Mesendoderm (in vitro differentiated cells): ENCODE results near the gene LCE3A.
A peak's percentile ranks its signal among the peaks of the same experiment; 100 is the strongest.

ENCODE experiments used
- DNase-seq: peaks from one replicate; pipeline ENCODE4 v3.0.0; 2013
- H2AK5ac ChIP-seq: 2 replicates; pipeline ENCODE4 v1.6.1; 2013; ENCODE audit warnings: low read length, inconsistent platforms
- H2BK120ac ChIP-seq: 2 replicates; pipeline ENCODE4 v1.6.1; 2013; ENCODE audit warnings: low read depth, mild to moderate bottlenecking, low read length, moderate library complexity, mixed read lengths
- H2BK15ac ChIP-seq: replicated peaks from 2 replicates; pipeline ENCODE4 v1.6.1; 2013; ENCODE audit warnings: low read depth, mild to moderate bottlenecking, moderate library complexity
- H2BK5ac ChIP-seq: 2 replicates; pipeline ENCODE4 v1.6.1; 2013; ENCODE audit warnings: low read length, inconsistent platforms
- H3K18ac ChIP-seq: 2 replicates; pipeline ENCODE4 v1.6.1; 2013; ENCODE audit warnings: mild to moderate bottlenecking, low read length, mixed read lengths
- H3K23ac ChIP-seq: one replicate; pipeline ENCODE4 v1.6.1; 2013; ENCODE audit warnings: low read length
- H3K27ac ChIP-seq: 2 replicates; pipeline ENCODE4 v1.5.1; 2013; ENCODE audit warnings: low read depth, mild to moderate bottlenecking, inconsistent platforms, low read length, moderate library complexity
- H3K27me3 ChIP-seq: 2 replicates; pipeline ENCODE4 v1.6.1; 2013; ENCODE audit warnings: low read length, control low read depth, mild to moderate bottlenecking, inconsistent platforms; ENCODE audit not compliant: insufficient read depth, poor library complexity
- H3K36me3 ChIP-seq: 2 replicates; pipeline ENCODE4 v1.6.1; 2013; ENCODE audit warnings: low read length, inconsistent platforms; ENCODE audit not compliant: control insufficient read depth, insufficient read depth
- H3K4ac ChIP-seq: one replicate; pipeline ENCODE4 v1.6.1; 2013; ENCODE audit warnings: low read depth, mild to moderate bottlenecking, low read length, moderate library complexity
- H3K4me1 ChIP-seq: 2 replicates; pipeline ENCODE4 v1.6.1; 2013; ENCODE audit warnings: low read depth, low read length, inconsistent platforms; ENCODE audit not compliant: control insufficient read depth
- H3K4me2 ChIP-seq: 2 replicates; pipeline ENCODE4 v1.6.1; 2013; ENCODE audit warnings: low read length
- H3K4me3 ChIP-seq: 2 replicates; pipeline ENCODE4 v1.5.1; 2013; ENCODE audit warnings: mild to moderate bottlenecking, low read length
- H3K56ac ChIP-seq: one replicate; pipeline ENCODE4 v1.6.1; 2013; ENCODE audit warnings: low read length
- H3K79me1 ChIP-seq: 2 replicates; pipeline ENCODE4 v1.6.1; 2013; ENCODE audit warnings: low read length, inconsistent platforms
- H3K79me2 ChIP-seq: 2 replicates; pipeline ENCODE4 v1.6.1; 2013; ENCODE audit warnings: mild to moderate bottlenecking, low read length; ENCODE audit not compliant: control insufficient read depth, insufficient read depth
- H3K9ac ChIP-seq: 2 replicates; pipeline ENCODE4 v1.6.1; 2013; ENCODE audit warnings: low read length, inconsistent platforms
- H4K5ac ChIP-seq: one replicate; pipeline ENCODE4 v1.6.1; 2013; ENCODE audit warnings: low read length
- H4K8ac ChIP-seq: one replicate; pipeline ENCODE4 v1.6.1; 2013; ENCODE audit warnings: low read depth, mild to moderate bottlenecking, control low read depth, low read length, moderate library complexity
- WGBS: extraction: QIAGEN DNeasy Blood & Tissue Kit; methylation state at CpG from one replicate; pipeline ENCODE4 v1.1.7; 2013; ENCODE audit warnings: low lambda C conversion rate, missing lambda C conversion rate; ENCODE audit not compliant: insufficient coverage; ENCODE audit errors: extremely low coverage; 5-methylcytosine and 5-hydroxymethylcytosine counted together

Gene LCE3A

DNA sequence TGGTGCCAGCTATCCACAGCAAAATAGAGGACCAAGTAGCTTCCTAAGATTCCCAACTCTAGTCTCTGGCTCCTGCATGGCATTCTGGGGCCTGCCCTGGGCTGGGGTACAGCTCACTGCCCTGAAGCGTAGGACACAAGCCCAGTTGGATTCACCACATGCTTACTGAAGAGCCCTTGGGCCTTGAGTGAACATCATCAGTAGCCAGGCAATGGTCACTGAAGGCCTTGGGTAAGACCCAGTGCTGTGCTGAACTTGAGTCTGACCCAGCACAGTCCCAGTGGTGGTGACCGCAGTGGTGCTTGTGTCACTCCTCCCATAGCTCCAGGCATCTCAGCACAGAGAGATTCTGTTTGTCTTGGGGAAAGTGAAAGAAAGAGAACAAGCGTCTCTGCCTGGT lies 7.7 kb upstream of the LCE3A start:
- H2BK5ac ChIP-seq: no peak overlapping the region
- H3K79me2 ChIP-seq: no peaks in the 10 kb centered on the region
- H3K4me3 ChIP-seq: no peak overlapping the region
- no peak overlapping the region for H4K8ac ChIP-seq
- H3K27me3 ChIP-seq: no peaks in the 10 kb centered on the region
- no CpG with 5 or more reads among the region's 3 CpGs for WGBS
- H4K5ac ChIP-seq: no peak overlapping the region
- DNase-seq: no peak
- H3K23ac ChIP-seq: no peak overlapping the region
- no peak overlapping the region for H2AK5ac ChIP-seq
- H3K4ac ChIP-seq: no peak overlapping the region
- no peak overlapping the region for H2BK120ac ChIP-seq
- no peak overlapping the region for H3K9ac ChIP-seq
- no peak overlapping the region for H3K18ac ChIP-seq
- H3K27ac ChIP-seq: no peak overlapping the region
- no peak overlapping the region for H3K4me2 ChIP-seq
- H3K56ac ChIP-seq: no peak overlapping the region
- H2BK15ac ChIP-seq: no peak overlapping the region
- H3K36me3 ChIP-seq: no peaks in the 10 kb centered on the region
- H3K4me1 ChIP-seq: no peaks in the 10 kb centered on the region
- no peaks in the 10 kb centered on the region for H3K79me1 ChIP-seq

DNA sequence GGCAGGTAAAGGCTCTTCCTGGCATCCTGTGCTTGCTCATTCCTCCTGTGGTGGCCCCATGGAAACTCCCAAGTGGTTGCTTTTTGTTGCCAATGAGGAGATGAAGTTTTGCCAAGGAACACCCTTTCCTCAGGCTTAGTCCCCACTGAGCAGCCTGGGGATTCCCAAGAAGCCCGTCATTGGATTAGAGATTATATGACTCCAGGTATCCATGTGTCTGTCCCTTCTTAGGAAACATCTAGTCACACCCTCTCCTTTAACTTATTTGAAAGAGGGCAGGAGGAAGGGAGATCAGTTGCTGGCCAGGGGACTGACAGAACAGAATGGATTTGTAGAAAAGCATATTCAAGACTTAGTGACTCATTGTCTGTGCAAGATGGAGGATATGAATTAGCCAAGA lies 3.8 kb upstream of the LCE3A start:
- Histone ChIP-seq H3K4ac (no peak overlapping the region), H3K4me2 (no peak overlapping the region), H2BK5ac (no peak overlapping the region), H3K23ac (no peak overlapping the region), H2BK120ac (no peak overlapping the region), H3K27ac (no peak overlapping the region), H4K8ac (no peak overlapping the region), H3K56ac (no peak overlapping the region), H4K5ac (no peak overlapping the region), H3K27me3 (no peaks in the 10 kb centered on the region), H3K79me2 (no peaks in the 10 kb centered on the region), H3K79me1 (no peaks in the 10 kb centered on the region), H3K36me3 (no peaks in the 10 kb centered on the region), H3K4me1 (no peaks in the 10 kb centered on the region), H2AK5ac (no peak overlapping the region), H3K18ac (no peak overlapping the region), H2BK15ac (no peak overlapping the region), H3K9ac (no peak overlapping the region), H3K4me3 (no peak overlapping the region)
- DNase-seq: no peak
- WGBS: no CpG with 5 or more reads among the region's 1 CpG

DNA sequence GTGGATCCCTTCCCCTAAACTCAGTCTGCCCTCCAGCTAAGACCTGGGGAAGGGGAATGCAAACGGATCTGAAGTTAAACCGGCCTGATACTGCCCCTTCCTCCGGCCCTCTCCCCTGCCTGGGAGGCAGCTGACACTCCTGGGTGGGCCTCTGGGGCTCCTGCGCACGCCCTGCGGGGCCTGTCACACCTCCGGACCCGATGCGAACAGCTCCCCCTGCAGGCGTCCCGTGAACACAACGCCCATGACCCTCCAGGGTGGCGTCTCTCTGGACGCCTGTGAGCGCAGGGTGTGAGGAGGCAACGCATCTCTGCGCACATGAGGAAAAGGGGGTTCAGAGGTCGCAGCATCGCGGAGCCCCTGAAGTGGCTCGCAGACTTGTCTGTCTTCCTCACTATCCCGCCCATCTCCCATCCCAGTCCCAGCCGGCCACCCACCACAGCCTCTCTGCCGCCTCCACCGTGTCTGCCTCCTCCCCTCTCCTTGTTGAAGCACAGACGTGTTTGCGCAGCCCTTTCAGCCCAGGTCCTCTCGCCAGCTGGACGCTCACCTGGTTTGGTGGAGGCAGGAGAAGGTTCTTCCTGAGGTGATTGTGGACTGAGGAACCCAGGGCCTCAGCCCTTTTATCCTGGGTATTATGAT lies 421 bp upstream of the LCE3A start:
- Histone ChIP-seq H3K4me1 (no peaks in the 10 kb centered on the region), H3K4me3 (no peak overlapping the region), H3K23ac (no peak overlapping the region), H2AK5ac (no peak overlapping the region), H2BK5ac (no peak overlapping the region), H3K4ac (no peak overlapping the region), H3K27ac (no peak overlapping the region), H3K56ac (no peak overlapping the region), H3K36me3 (no peaks in the 10 kb centered on the region), H3K18ac (no peak overlapping the region), H3K4me2 (no peak overlapping the region), H4K5ac (no peak overlapping the region), H4K8ac (no peak overlapping the region), H3K79me1 (no peaks in the 10 kb centered on the region), H3K9ac (no peak overlapping the region), H3K27me3 (no peaks in the 10 kb centered on the region), H3K79me2 (no peaks in the 10 kb centered on the region), H2BK15ac (no peak overlapping the region), H2BK120ac (no peak overlapping the region)
- DNase-seq: peak; percentile 13
- WGBS: no CpG with 5 or more reads among the region's 29 CpGs

DNA sequence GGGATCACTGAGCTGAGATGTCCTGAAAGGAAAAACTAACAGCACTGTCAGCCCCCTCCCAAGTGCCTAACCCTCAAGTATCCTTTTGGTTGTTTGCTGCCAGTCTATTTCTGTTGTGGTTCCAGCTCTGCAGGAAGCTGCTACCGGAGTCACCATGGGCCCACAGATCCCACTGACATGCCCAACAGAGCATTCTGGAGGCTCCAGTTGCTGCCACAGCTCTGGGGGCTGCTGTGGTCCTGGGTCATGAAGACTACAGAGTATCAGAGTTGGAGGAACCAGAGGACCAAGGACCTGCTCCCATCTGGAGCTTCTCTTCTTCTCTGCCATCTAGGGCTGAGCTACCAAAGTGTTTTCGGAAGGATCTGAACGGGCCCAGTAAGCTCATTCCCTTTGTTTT lies 910 bp downstream of the LCE3A start:
- H2BK15ac ChIP-seq: no peak overlapping the region
- H3K79me1 ChIP-seq: no peaks in the 10 kb centered on the region
- no peak overlapping the region for H3K56ac ChIP-seq
- H3K36me3 ChIP-seq: no peaks in the 10 kb centered on the region
- no peak overlapping the region for H3K18ac ChIP-seq
- H2BK120ac ChIP-seq: no peak overlapping the region
- no peak overlapping the region for H3K4me3 ChIP-seq
- no peak overlapping the region for H3K4me2 ChIP-seq
- no peaks in the 10 kb centered on the region for H3K27me3 ChIP-seq
- whole genome bisulfite sequencing: no CpG with 5 or more reads among the region's 3 CpGs
- no peak overlapping the region for H4K5ac ChIP-seq
- H3K79me2 ChIP-seq: no peaks in the 10 kb centered on the region
- no peak overlapping the region for H3K23ac ChIP-seq
- no peak overlapping the region for H2AK5ac ChIP-seq
- H3K9ac ChIP-seq: no peak overlapping the region
- no peak overlapping the region for H3K27ac ChIP-seq
- H4K8ac ChIP-seq: no peak overlapping the region
- no peak for DNase-seq
- H2BK5ac ChIP-seq: no peak overlapping the region
- H3K4me1 ChIP-seq: no peaks in the 10 kb centered on the region
- H3K4ac ChIP-seq: no peak overlapping the region

DNA sequence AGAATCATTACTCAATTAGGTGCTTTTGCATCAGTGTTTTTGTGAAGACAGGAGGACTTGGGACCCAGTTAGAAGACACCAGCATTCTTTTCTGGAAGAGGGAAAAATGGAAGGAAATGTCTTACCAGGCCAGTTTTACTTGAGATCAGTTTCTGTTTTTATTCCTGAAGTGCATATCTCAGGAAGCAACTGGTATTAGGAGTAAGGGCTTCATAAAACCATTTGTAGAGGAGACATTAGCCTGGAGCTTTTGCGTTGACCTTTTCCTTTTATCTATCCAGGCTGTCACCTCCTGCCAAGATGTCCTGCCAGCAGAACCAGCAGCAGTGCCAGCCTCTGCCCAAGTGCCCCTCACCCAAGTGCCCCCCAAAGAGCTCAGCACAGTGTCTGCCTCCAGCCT lies 9.4 kb downstream of the LCE3A start, which contains the start of gene LCE3B:
Gene LCE3B, plus strand, starts transcription at position 301 of the 400 bp plus-strand sequence. Its CDS starts 0 bp downstream, at position 301.
- Histone ChIP-seq H3K27ac (no peak within 1 kb of the TSS), H3K4ac (no peak within 1 kb of the TSS), H3K56ac (no peak within 1 kb of the TSS), H3K4me1 (no peaks in the 10 kb centered on the region), H4K8ac (no peak within 1 kb of the TSS), H3K23ac (no peak within 1 kb of the TSS), H3K36me3 (no peaks in the 10 kb centered on the region), H3K79me2 (no peaks in the 10 kb centered on the region), H2BK15ac (no peak within 1 kb of the TSS), H3K4me2 (no peak within 1 kb of the TSS), H2BK5ac (no peak within 1 kb of the TSS), H2BK120ac (no peak within 1 kb of the TSS), H2AK5ac (no peak within 1 kb of the TSS), H3K18ac (no peak within 1 kb of the TSS), H3K9ac (no peak within 1 kb of the TSS), H3K27me3 (no peaks in the 10 kb centered on the region), H3K4me3 (no peak within 1 kb of the TSS), H3K79me1 (no peaks in the 10 kb centered on the region), H4K5ac (no peak within 1 kb of the TSS)
- no CpG with 5 or more reads among the region's 1 CpG for WGBS
- no peak for DNase-seq

DNA sequence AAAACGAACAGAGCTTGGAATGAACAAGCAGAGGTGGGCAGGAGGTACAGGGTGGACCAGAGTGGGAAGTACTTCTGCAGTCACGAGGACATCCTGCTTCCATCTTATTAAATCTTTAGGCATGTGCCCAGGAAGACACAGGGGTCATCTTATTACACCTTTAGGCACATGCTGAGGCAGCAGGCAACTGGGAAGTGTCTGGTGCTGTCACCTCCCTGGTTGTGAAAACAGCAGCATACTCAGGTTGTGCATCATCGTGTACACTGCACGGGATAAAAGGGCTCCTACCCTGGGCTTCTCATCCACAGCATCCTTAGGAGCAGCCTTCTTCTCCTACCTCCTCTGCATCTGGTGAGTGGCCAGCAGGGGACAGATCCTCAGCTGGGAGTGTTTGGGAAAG lies 23.0 kb downstream of the LCE3A start, which contains the start of gene LCE3C:
Gene LCE3C, plus strand, starts transcription at position 301 of the 400 bp plus-strand sequence. CDS start 498 bp downstream, outside the sequence.
- H3K4me1 ChIP-seq: no peaks in the 10 kb centered on the region
- no peak within 1 kb of the TSS for H3K18ac ChIP-seq
- H3K4ac ChIP-seq: no peak within 1 kb of the TSS
- no peak within 1 kb of the TSS for H3K4me2 ChIP-seq
- no peaks in the 10 kb centered on the region for H3K36me3 ChIP-seq
- no CpG with 5 or more reads among the region's 4 CpGs for WGBS
- H3K79me1 ChIP-seq: no peaks in the 10 kb centered on the region
- H2AK5ac ChIP-seq: no peak within 1 kb of the TSS
- no peak within 1 kb of the TSS for H3K9ac ChIP-seq
- H2BK120ac ChIP-seq: no peak within 1 kb of the TSS
- no peak within 1 kb of the TSS for H2BK5ac ChIP-seq
- DNase-seq: no peak
- no peak within 1 kb of the TSS for H2BK15ac ChIP-seq
- no peaks in the 10 kb centered on the region for H3K79me2 ChIP-seq
- no peaks in the 10 kb centered on the region for H3K27me3 ChIP-seq
- H3K23ac ChIP-seq: no peak within 1 kb of the TSS
- H3K27ac ChIP-seq: no peak within 1 kb of the TSS
- no peak within 1 kb of the TSS for H4K8ac ChIP-seq
- no peak within 1 kb of the TSS for H4K5ac ChIP-seq
- H3K56ac ChIP-seq: no peak within 1 kb of the TSS
- no peak within 1 kb of the TSS for H3K4me3 ChIP-seq
